ENCODE measurements around the gene COQ2. TPM values are rescaled to one million over a fixed set of nuclear protein-coding genes. Genes with fewer than 3 reads are reported as not detected.
A peak's percentile ranks its signal among the peaks of the same experiment; 100 is the strongest.

COQ2 gene
- total RNA-seq, 1 experiment from 2014 or later: 19.5 TPM

- CTCF ChIA-PET: interaction anchor here (0.5 to 0.6 kb wide), 2 partner anchors 108 to 364 kb away, joined by 3 to 5 read pairs; no protein-coding TSS in a partner anchor
- Histone ChIP-seq H4K20me1 (ENCODE audit: insufficient read depth) (no peaks in the 10 kb centered on the region), H3K27me3 (ENCODE audit: insufficient read depth, low read depth) (no peaks in the 10 kb centered on the region), H3K36me3 (ENCODE audit: low read depth) (no peaks in the 10 kb centered on the region), H3K27ac (peak overlapping the region; percentile 33; the same call in 1 of the 2 replicates), H3K4me1 (replicated peaks; ENCODE audit: insufficient read depth) (peaks cover 18% of the 10 kb centered on the region), H2AFZ (peak overlapping the region; percentile 73), H3K9me3 (ENCODE audit: insufficient read depth, low read depth) (no peaks in the 10 kb centered on the region), H3K9me2 (ENCODE audit: insufficient read depth) (no peaks in the 10 kb centered on the region), H3F3A (ENCODE audit: insufficient read depth, low read depth) (no peaks in the 10 kb centered on the region; the same call in 1 of the 2 replicates), H3K79me2 (ENCODE audit: low read depth) (no peaks in the 10 kb centered on the region), H3K4me3 (no peak overlapping the region), H3K4me2 (peak overlapping the region; percentile 34)
- DNase-seq: peak in 1 of 2 experiments; percentile 65
- no TSS peak for BruUV-seq (replicated peaks)
- POLR2A ChIA-PET (ENCODE audit: unreplicated experiment): interaction anchor here (0.6 kb wide), 1 partner anchor 23 kb away, joined by 3 read pairs; no protein-coding TSS in a partner anchor
- intact Hi-C loops (cut with micrococcal nuclease; ENCODE audit: unreplicated experiment): no loop called here
- TF ChIP-seq CTCF (conservative IDR thresholded peaks at IDR 0.05): no peak
These were observed 66.7 kb downstream of the COQ2 start for GRCh38 chr4:83217721-83218522.

DNA sequence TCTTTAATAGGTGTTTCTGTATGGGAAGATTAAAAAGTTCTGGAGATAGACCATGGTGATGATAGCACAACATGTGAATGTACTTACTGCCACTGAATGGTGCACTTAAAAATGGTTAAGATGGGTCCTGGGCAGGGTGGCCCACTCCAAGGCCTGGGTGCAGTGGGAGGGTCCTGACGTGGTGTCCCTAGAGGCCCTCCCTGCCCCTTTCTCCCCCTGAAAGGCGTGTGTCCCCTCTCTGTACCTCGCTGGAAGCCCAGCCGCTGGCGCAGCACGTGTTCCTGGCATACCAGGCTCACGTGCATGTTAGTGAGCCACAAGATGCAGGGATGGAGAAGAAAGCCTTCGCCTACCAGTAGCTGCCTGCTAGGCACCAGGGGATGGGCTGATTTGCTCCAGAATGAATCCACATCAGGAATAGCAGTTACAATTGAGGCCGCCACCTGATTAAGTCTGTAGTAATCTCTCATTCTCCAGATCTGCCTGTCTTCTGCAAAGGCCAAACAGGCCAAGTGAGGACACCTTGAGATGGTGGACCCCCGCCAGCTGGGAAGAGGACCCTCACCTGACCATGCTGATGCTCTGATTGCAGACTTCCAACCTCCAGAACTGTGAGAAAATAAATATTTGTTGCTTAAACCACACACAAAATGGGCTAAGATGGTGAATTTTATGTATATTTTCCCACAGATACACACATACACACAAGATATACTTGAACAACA, 67.5 kb downstream of the COQ2 start:
- DNase-seq: no peak
- peaks cover 26% of the 10 kb centered on the region for H3K4me1 ChIP-seq (replicated peaks; ENCODE audit: insufficient read depth)
- CTCF ChIA-PET: interaction anchor here (0.6 kb wide), 1 partner anchor 107 kb away, joined by 3 read pairs; no protein-coding TSS in a partner anchor
- no peaks in the 10 kb centered on the region for H3K9me3 ChIP-seq (ENCODE audit: insufficient read depth, low read depth)
- peak overlapping the region; percentile 34 for H3K4me2 ChIP-seq
- no peaks in the 10 kb centered on the region for H3K27me3 ChIP-seq (ENCODE audit: insufficient read depth, low read depth)
- intact Hi-C loops (cut with micrococcal nuclease; ENCODE audit: unreplicated experiment): no loop called here
- TF ChIP-seq CTCF (conservative IDR thresholded peaks at IDR 0.05): no peak
- H3K27ac ChIP-seq: peak overlapping the region; percentile 33; the same call in 1 of the 2 replicates
- H3F3A ChIP-seq (ENCODE audit: insufficient read depth, low read depth): no peaks in the 10 kb centered on the region; the same call in 1 of the 2 replicates
- POLR2A ChIA-PET (ENCODE audit: unreplicated experiment): interaction anchor here (0.6 kb wide), 1 partner anchor 24 kb away, joined by 3 read pairs; no protein-coding TSS in a partner anchor
- H3K9me2 ChIP-seq (ENCODE audit: insufficient read depth): no peaks in the 10 kb centered on the region
- no peaks in the 10 kb centered on the region for H4K20me1 ChIP-seq (ENCODE audit: insufficient read depth)
- H3K4me3 ChIP-seq: no peak overlapping the region
- no peaks in the 10 kb centered on the region for H3K36me3 ChIP-seq (ENCODE audit: low read depth)
- peak overlapping the region; percentile 73; the same call in 1 of the 2 replicates for H2AFZ ChIP-seq
- BruUV-seq (replicated peaks): no TSS peak
- H3K79me2 ChIP-seq (ENCODE audit: low read depth): no peaks in the 10 kb centered on the region

DNA sequence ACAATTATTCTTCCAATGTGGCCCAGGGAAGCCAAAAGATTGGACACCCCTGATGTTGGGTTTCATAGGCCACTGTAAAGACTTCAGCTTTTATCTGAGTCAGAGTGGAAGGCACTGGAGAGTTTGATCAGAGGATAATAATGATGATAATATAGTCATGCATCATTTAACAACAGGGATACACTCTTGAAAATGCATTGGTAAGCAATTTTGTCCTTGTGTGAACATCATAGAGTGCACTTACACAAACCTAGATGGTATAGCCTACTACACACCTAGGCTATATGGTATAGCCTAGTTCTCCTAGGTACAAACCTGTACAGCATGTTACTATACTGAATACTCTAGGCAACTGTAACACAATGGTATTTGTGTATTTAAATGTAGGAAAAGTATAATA, 70.5 kb downstream of the COQ2 start:
- no peak overlapping the region for H3K27ac ChIP-seq
- peaks cover 11% of the 10 kb centered on the region; the same call in 1 of the 2 replicates for H3K9me3 ChIP-seq (ENCODE audit: insufficient read depth, low read depth)
- no peaks in the 10 kb centered on the region for H3K9me2 ChIP-seq (ENCODE audit: insufficient read depth)
- H3K27me3 ChIP-seq (ENCODE audit: insufficient read depth, low read depth): no peaks in the 10 kb centered on the region
- H2AFZ ChIP-seq: no peak overlapping the region
- POLR2A ChIA-PET (ENCODE audit: unreplicated experiment): no interaction called here
- H3K4me2 ChIP-seq: no peak overlapping the region
- H4K20me1 ChIP-seq (ENCODE audit: insufficient read depth): no peaks in the 10 kb centered on the region
- H3K36me3 ChIP-seq (ENCODE audit: low read depth): peaks cover 7% of the 10 kb centered on the region; the same call in 1 of the 2 replicates
- intact Hi-C loops (cut with micrococcal nuclease; ENCODE audit: unreplicated experiment): no loop called here
- CTCF ChIA-PET: no interaction called here
- H3F3A ChIP-seq (ENCODE audit: insufficient read depth, low read depth): no peaks in the 10 kb centered on the region; the same call in 1 of the 2 replicates
- H3K4me3 ChIP-seq: no peak overlapping the region
- no peaks in the 10 kb centered on the region for H3K79me2 ChIP-seq (ENCODE audit: low read depth)
- DNase-seq: no peak
- no TSS peak for BruUV-seq (replicated peaks)
- no peak for TF ChIP-seq EZH2 (IDR thresholded peaks at IDR 0.05; ENCODE audit: low read depth)
- no peak for TF ChIP-seq CTCF (conservative IDR thresholded peaks at IDR 0.05)
- peaks cover 33% of the 10 kb centered on the region for H3K4me1 ChIP-seq (replicated peaks; ENCODE audit: insufficient read depth)

Other genes starting within 250 kb of the COQ2 start
- gene COPS4, start 249.6 kb downstream of the COQ2 start, total RNA-seq (2021): 15.4 and 17.1 TPM in 2 replicates
- gene PLAC8, start 170.1 kb downstream of the COQ2 start, total RNA-seq (2021): 39.0 and 52.7 TPM in 2 replicates
- 4.4 and 6.6 TPM in 2 replicates for gene HPSE, start 50.0 kb upstream of the COQ2 start, total RNA-seq (2021)
- 7.0 and 10.6 TPM in 2 replicates for gene HELQ, start 171.0 kb upstream of the COQ2 start, total RNA-seq (2021)
- 18.6 and 37.8 TPM in 2 replicates for gene MRPS18C, start 171.3 kb upstream of the COQ2 start, total RNA-seq (2021)
- 7.5 and 8.1 TPM in 2 replicates for gene ABRAXAS1, start 200.3 kb upstream of the COQ2 start, total RNA-seq (2021)